ENCODE data around the gene REPS2.

REPS2 gene

DNA sequence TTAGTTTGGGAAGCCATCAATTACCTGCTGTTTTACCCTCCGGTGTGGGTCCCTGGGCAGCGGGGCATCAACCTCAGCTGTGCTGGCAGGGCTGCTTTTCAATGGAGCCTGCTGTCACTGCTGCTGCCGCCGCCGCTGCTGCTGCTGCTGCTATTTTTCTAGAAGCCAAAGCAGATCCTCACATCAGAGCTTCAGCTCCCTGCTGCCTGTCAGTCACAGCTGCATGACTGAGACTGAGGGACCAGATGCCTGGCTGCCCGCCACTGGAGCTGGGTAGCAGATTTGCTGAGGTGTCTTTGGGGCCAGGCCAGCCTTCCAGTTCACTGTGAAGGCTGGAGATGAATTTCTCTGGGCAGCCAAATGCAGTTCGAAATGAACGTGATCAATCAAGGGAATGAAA lies 228.2 kb downstream of the REPS2 start:
- no peak overlapping the region for H3K4me3 Mint-ChIP-seq
- no peak overlapping the region for H3K27ac Mint-ChIP-seq
- H3K36me3 Mint-ChIP-seq, result no peaks in the 10 kb centered on the region
- no peaks in the 10 kb centered on the region for H3K9me3 Mint-ChIP-seq
- ATAC-seq (ENCODE audit: low read depth) (no peak), DNase-seq (ENCODE audit: low spot score in 2 of 2) (no peak)
- H3K4me1 Mint-ChIP-seq, result no peaks in the 10 kb centered on the region
- no peaks in the 10 kb centered on the region for H3K27me3 Mint-ChIP-seq

- no peaks in the 10 kb centered on the region for H3K36me3 Mint-ChIP-seq
- DNase-seq (ENCODE audit: low spot score in 2 of 2) (no peak), ATAC-seq (ENCODE audit: low read depth) (no peak)
- H3K4me1 Mint-ChIP-seq, result no peaks in the 10 kb centered on the region
- H3K27me3 Mint-ChIP-seq, result no peaks in the 10 kb centered on the region
- peaks cover 2% of the 10 kb centered on the region for H3K9me3 Mint-ChIP-seq
- no peak overlapping the region for H3K4me3 Mint-ChIP-seq
- H3K27ac Mint-ChIP-seq, result no peak overlapping the region
These were observed 235.9 kb downstream of the REPS2 start for GRCh38 chrX:17182317-17182716.

DNA sequence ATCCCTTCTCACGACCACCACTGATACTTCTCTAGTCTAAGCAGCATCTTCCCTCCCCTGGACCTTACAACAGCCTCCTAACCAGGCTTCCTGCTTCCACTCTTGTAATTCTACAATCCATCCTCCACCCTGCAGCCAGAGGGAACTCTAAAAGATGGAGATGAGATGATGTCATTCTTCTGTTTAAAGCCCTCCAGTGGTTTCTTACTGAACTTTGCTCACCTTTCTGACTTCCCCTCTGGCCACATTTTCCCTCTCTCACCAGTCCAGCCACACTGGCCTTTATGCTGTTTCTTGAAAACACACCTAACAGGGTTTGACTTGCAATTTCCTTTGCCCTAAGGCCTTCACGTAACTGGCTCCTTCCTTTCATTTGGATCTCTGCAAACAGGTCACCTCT lies 237.1 kb downstream of the REPS2 start:
- no peaks in the 10 kb centered on the region for H3K36me3 Mint-ChIP-seq
- DNase-seq (ENCODE audit: low spot score in 2 of 2) (no peak), ATAC-seq (ENCODE audit: low read depth) (no peak)
- H3K27ac Mint-ChIP-seq, result no peak overlapping the region
- no peak overlapping the region for H3K4me3 Mint-ChIP-seq
- H3K9me3 Mint-ChIP-seq, result peaks cover 2% of the 10 kb centered on the region
- H3K4me1 Mint-ChIP-seq, result no peaks in the 10 kb centered on the region
- H3K27me3 Mint-ChIP-seq, result no peaks in the 10 kb centered on the region

DNA sequence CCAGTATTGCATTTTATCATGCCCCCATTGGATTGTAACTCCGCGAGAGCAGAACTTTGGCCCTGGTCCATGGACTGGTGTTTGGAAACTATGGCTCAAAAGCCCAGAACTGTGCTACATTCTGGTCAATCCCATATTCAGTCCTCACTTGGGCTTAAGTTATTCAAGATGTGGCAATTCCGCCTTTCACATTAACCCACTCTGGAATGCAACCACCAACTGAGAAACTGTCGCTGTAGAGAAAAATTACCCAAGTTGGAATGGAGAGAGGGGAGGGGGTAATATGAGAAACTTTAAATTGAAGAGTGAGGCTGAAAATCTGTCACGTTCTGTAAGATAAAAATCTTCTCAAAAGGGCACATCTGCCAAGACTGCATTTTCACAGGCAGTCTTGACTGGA lies 239.0 kb downstream of the REPS2 start:
- Mint-ChIP-seq H3K27ac (no peak overlapping the region), H3K9me3 (peaks cover 5% of the 10 kb centered on the region), H3K36me3 (peaks cover 2% of the 10 kb centered on the region), H3K4me1 (no peaks in the 10 kb centered on the region), H3K4me3 (no peak overlapping the region), H3K27me3 (peaks cover 3% of the 10 kb centered on the region)
- ATAC-seq (ENCODE audit: low read depth) (no peak), DNase-seq (ENCODE audit: low spot score in 2 of 2) (no peak)

GRCh38 chrX:17187136-17187756 lies 240.8 kb downstream of the REPS2 start:
- peaks cover 3% of the 10 kb centered on the region for H3K27me3 Mint-ChIP-seq

DNA sequence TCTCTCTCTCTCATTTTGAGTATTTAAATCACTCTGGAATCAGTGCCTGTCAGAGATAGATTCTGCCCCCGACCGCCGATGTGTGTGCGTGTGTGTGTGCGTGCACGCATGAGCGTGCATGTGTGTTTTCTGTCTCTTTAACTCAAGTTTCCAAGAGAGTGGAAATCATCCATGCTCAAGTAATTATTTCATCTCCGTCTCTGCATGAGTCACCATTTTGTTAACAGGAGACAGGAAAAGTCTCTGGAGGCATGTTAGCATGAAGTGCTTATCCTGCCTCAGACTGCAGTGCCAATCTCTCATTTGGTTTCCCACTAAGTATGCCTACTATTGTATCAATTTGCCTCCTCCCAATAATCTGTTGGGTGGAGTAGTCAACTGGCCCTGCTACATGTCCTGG lies 245.6 kb downstream of the REPS2 start:
- Mint-ChIP-seq H3K27ac (no peak overlapping the region), H3K36me3 (peaks cover 2% of the 10 kb centered on the region), H3K4me1 (no peaks in the 10 kb centered on the region), H3K9me3 (peaks cover 3% of the 10 kb centered on the region), H3K27me3 (peaks cover 5% of the 10 kb centered on the region), H3K4me3 (no peak overlapping the region)
- DNase-seq (ENCODE audit: low spot score in 2 of 2) (no peak), ATAC-seq (ENCODE audit: low read depth) (no peak)

More at GRCh38 chrX:17187136-17187756, 240.8 kb downstream of the REPS2 start:
- no peak for DNase-seq (ENCODE audit: low spot score in 2 of 2)
- H3K4me1 Mint-ChIP-seq, result no peaks in the 10 kb centered on the region
- no peak overlapping the region for H3K27ac Mint-ChIP-seq
- no peak overlapping the region for H3K4me3 Mint-ChIP-seq
- peaks cover 2% of the 10 kb centered on the region for H3K36me3 Mint-ChIP-seq
- peaks cover 5% of the 10 kb centered on the region for H3K9me3 Mint-ChIP-seq
- ATAC-seq (ENCODE audit: low read depth), result no peak
